ENCODE results near the gene UBE2F. TPM values are rescaled to one million over a fixed set of nuclear protein-coding genes. Genes with fewer than 3 reads are reported as not detected.

UBE2F gene
- total and polyA plus RNA-seq, 9 donors, result 20.3 to 48.4 (median 23.8) TPM

GRCh38 chr2:238027058-238027457 lies 60.2 kb downstream of the UBE2F start:
- H3K4me3 ChIP-seq, result no peak overlapping the region
- WGBS, 3 donors, result 67 to 75% (median 70%) methylated on average over 4 of the region's 4 CpGs
- H3K36me3 ChIP-seq, result no peaks in the 10 kb centered on the region
- TF ChIP-seq CTCF (IDR thresholded peaks at IDR 0.05) (no peak), EP300 (IDR thresholded peaks at IDR 0.05) (no peak), POLR2A (IDR thresholded peaks at IDR 0.05) (no peak)
- intact Hi-C loops (cut with DNase I), result no loop called here
- DNase-seq, result no peak
- no peaks in the 10 kb centered on the region for H3K4me1 ChIP-seq (ENCODE audit: insufficient read depth)
- H3K9me3 ChIP-seq, result no peaks in the 10 kb centered on the region
- H3K27ac ChIP-seq, result no peak overlapping the region
- H3K27me3 ChIP-seq, result no peaks in the 10 kb centered on the region

GRCh38 chr2:238027591-238028415 lies 61.0 kb downstream of the UBE2F start:
- 86 to 90% (median 90%) methylated on average over 9 of the region's 9 CpGs for WGBS, 3 donors
- Histone ChIP-seq H3K27ac (no peak overlapping the region), H3K4me1 (ENCODE audit: insufficient read depth) (no peaks in the 10 kb centered on the region), H3K27me3 (no peaks in the 10 kb centered on the region), H3K9me3 (no peaks in the 10 kb centered on the region), H3K36me3 (no peaks in the 10 kb centered on the region), H3K4me3 (no peak overlapping the region)
- intact Hi-C loops (cut with DNase I), result no loop called here
- TF ChIP-seq EP300 (IDR thresholded peaks at IDR 0.05) (no peak), CTCF (IDR thresholded peaks at IDR 0.05) (no peak), POLR2A (IDR thresholded peaks at IDR 0.05) (no peak)
- DNase-seq, result no peak

GRCh38 chr2:238029853-238030252 lies 63.0 kb downstream of the UBE2F start:
- 97 to 99% (median 97%) methylated on average over 3 of the region's 3 CpGs for WGBS, 3 donors
- no peaks in the 10 kb centered on the region for H3K4me1 ChIP-seq (ENCODE audit: insufficient read depth)
- H3K4me3 ChIP-seq, result no peak overlapping the region
- H3K9me3 ChIP-seq, result no peaks in the 10 kb centered on the region
- intact Hi-C loops (cut with DNase I), result no loop called here
- TF ChIP-seq EP300 (IDR thresholded peaks at IDR 0.05) (no peak), POLR2A (IDR thresholded peaks at IDR 0.05) (no peak), CTCF (IDR thresholded peaks at IDR 0.05) (no peak)
- no peak for DNase-seq
- no peak overlapping the region for H3K27ac ChIP-seq
- H3K27me3 ChIP-seq, result no peaks in the 10 kb centered on the region
- H3K36me3 ChIP-seq, result no peaks in the 10 kb centered on the region

- intact Hi-C loops (cut with DNase I), result no loop called here
- Histone ChIP-seq H3K4me1 (ENCODE audit: insufficient read depth) (no peaks in the 10 kb centered on the region), H3K27me3 (no peaks in the 10 kb centered on the region), H3K27ac (no peak overlapping the region), H3K36me3 (no peaks in the 10 kb centered on the region), H3K9me3 (no peaks in the 10 kb centered on the region), H3K4me3 (no peak overlapping the region)
- no peak for TF ChIP-seq EP300 (IDR thresholded peaks at IDR 0.05)
- TF ChIP-seq POLR2A (IDR thresholded peaks at IDR 0.05), result no peak
- TF ChIP-seq CTCF (IDR thresholded peaks at IDR 0.05), result no peak
- 90 to 95% (median 92%) methylated on average over 8 of the region's 8 CpGs for WGBS, 3 donors
- DNase-seq, result no peak
These were observed 63.8 kb downstream of the UBE2F start for GRCh38 chr2:238030422-238031155.

Measured in ovary (tissue), 9 donors.